Activated naive CD4-positive, alpha-beta T cell treated with anti-CD3 and anti-CD28 coated beads for 36 hours (primary cell): Measurements from ENCODE around the gene PPARA. TPM values are rescaled to one million over a fixed set of nuclear protein-coding genes. Genes with fewer than 3 reads are reported as not detected.

Experiments used
- CTCF ChIA-PET: fragments of 350-600 bp; sonication (Branson Sonifier 250); formaldehyde crosslinking; loops from one replicate; lab custom pipeline; 2021; ENCODE audit warnings: antibody characterized with exemption; lab: Charles Lee
- DNase-seq: peaks from one replicate; pipeline ENCODE4 v3.0.0-alpha.2; 2020
- H3K27ac Mint-ChIP-seq: one replicate; pipeline ENCODE4 v1.8.0; 2021; ENCODE audit warnings: mild to moderate bottlenecking, mixed read lengths
- H3K27me3 Mint-ChIP-seq: one replicate; pipeline ENCODE4 v1.8.0; 2021; ENCODE audit warnings: low read depth, mixed read lengths
- H3K36me3 Mint-ChIP-seq: one replicate; pipeline ENCODE4 v1.8.0; 2021; ENCODE audit warnings: low read depth, mixed read lengths
- H3K4me1 Mint-ChIP-seq: one replicate; pipeline ENCODE4 v1.8.0; 2021; ENCODE audit warnings: low read depth, mixed read lengths
- H3K4me3 Mint-ChIP-seq: one replicate; pipeline ENCODE4 v1.8.0; 2021; ENCODE audit warnings: mild to moderate bottlenecking, moderate library complexity, mixed read lengths
- H3K9me3 Mint-ChIP-seq: one replicate; pipeline ENCODE4 v1.8.0; 2021; ENCODE audit warnings: mixed read lengths
- intact Hi-C: fragments of 100-400 bp; cut with micrococcal nuclease; formaldehyde crosslinking; loops from one replicate; pipeline ENCODE4 v1.15.1; 2023
- total RNA-seq, 2 experiments: library from RNA; stranded (reverse); gene quantifications; one replicate each; pipeline ENCODE4 v1.2.3, GENCODE V29; 2021

Gene PPARA
- total RNA-seq, 2 experiments from 2014 or later = 4.9 to 6.5 TPM

GRCh38 chr22:46108564-46109473 lies 41.5 kb upstream of the PPARA start:
- intact Hi-C loops = no loop called here
- Mint-ChIP-seq H3K36me3 (no peaks in the 10 kb centered on the region), H3K4me3 (no peak overlapping the region), H3K4me1 (no peaks in the 10 kb centered on the region), H3K9me3 (no peaks in the 10 kb centered on the region), H3K27me3 (no peaks in the 10 kb centered on the region), H3K27ac (peak overlapping the region; percentile 56)
- no peak for DNase-seq
- CTCF ChIA-PET = no interaction called here

DNA sequence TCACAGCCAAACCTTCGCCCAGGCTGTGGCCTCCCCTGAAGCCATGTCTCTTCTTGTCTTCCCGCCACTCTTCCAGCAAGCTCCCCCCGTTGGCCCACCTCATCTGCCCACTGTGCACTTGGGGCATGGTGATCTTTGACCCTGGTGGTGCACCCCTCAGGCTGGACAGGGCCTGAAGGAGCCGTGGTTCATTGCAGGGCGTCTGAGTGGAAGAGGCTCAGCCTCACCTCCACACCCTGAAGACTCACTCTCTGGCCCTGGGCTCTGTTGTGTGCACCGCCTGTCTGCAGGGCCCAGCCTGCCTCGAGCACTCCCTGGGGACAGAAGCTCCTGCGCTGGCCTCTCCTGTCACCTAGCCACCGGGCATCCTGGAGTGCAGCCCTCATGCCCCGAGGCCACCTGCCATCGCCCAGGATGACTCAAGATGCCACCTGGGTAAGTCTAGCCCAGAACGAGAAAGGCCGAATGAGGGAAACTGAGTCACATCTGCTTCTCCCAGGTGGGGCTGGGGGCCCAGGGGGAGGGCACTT lies 40.8 kb upstream of the PPARA start:
- H3K9me3 Mint-ChIP-seq = no peaks in the 10 kb centered on the region
- H3K27me3 Mint-ChIP-seq = no peaks in the 10 kb centered on the region
- DNase-seq = no peak
- intact Hi-C loops = no loop called here
- no peaks in the 10 kb centered on the region for H3K36me3 Mint-ChIP-seq
- no peaks in the 10 kb centered on the region for H3K4me1 Mint-ChIP-seq
- H3K27ac Mint-ChIP-seq = no peak overlapping the region
- CTCF ChIA-PET = interaction anchor here (1.4 kb wide), 1 partner anchor 96 kb away, joined by 5 read pairs; no protein-coding TSS in a partner anchor
- H3K4me3 Mint-ChIP-seq = no peak overlapping the region

GRCh38 chr22:46110215-46110614 lies 40.1 kb upstream of the PPARA start:
- H3K9me3 Mint-ChIP-seq = no peaks in the 10 kb centered on the region
- no peaks in the 10 kb centered on the region for H3K27me3 Mint-ChIP-seq
- peak; percentile 19 for DNase-seq
- no peaks in the 10 kb centered on the region for H3K36me3 Mint-ChIP-seq
- intact Hi-C loops = no loop called here
- no peak overlapping the region for H3K4me3 Mint-ChIP-seq
- CTCF ChIA-PET = interaction anchor here (1.4 kb wide), 1 partner anchor 97 kb away, joined by 5 read pairs; no protein-coding TSS in a partner anchor
- H3K4me1 Mint-ChIP-seq = no peaks in the 10 kb centered on the region
- H3K27ac Mint-ChIP-seq = no peak overlapping the region

DNA sequence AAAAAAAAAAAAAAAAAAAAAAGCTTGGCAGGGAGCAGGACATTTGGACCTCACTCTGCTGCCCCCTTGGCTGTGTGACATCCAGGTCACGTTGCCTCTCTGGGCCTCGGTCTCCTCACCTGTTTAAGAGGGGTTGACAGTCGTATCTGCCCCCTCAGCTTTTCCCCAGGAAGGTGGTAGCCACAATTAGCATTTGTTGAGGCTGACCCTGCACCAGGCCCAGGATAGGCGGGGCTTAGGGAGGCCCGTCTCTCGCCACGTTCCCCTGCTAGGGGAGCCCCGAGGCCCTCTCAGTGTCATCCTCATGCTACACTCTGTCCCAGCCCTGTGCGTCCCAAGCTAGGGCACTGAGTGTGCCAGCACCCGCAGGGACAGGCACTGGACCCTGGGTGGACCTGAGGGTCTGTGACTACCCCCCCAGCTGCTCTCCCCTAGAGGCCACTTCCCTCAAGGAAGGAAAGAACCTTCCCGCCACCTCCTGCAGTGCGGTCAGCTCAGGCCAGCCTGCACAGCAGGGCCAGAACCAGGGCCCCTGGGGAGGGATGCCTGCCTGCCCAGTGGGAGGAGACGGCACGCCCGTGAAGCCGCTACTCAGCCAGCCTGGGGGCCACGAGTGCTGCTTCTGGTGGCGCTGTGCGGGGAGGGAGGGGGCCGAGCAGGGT lies 38.5 kb upstream of the PPARA start:
- CTCF ChIA-PET = interaction anchor here (0.6 to 1.7 kb wide), 2 partner anchors 96 to 106 kb away, joined by 3 to 8 read pairs; no protein-coding TSS in a partner anchor
- intact Hi-C loops = no loop called here
- Mint-ChIP-seq H3K36me3 (no peaks in the 10 kb centered on the region), H3K4me3 (no peak overlapping the region), H3K4me1 (no peaks in the 10 kb centered on the region), H3K27ac (no peak overlapping the region), H3K9me3 (no peaks in the 10 kb centered on the region), H3K27me3 (no peaks in the 10 kb centered on the region)
- no peak for DNase-seq

DNA sequence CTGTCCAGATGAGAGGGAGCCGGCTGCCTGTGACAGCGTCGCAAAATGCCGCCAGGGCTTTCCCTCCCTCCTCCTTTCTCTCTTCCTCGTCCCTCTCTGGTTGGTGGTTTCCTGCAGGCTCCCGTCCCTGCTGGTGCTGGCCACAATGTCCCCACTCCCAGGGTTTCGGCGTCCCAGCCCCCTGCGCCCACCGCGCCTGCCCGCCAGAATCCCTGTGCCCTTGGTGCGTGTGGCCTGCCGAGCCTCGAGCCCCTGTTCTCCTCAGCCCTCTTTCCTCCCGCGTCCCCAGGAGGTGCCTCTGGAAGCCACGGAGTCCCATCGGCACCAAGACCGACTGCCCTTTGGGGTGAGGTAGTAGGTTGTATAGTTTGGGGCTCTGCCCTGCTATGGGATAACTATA lies 37.9 kb upstream of the PPARA start:
- Mint-ChIP-seq H3K4me3 (no peak overlapping the region), H3K36me3 (no peaks in the 10 kb centered on the region), H3K9me3 (no peaks in the 10 kb centered on the region), H3K27ac (no peak overlapping the region), H3K4me1 (no peaks in the 10 kb centered on the region), H3K27me3 (no peaks in the 10 kb centered on the region)
- no peak for DNase-seq
- CTCF ChIA-PET = interaction anchor here (11.6 kb wide), 1 partner anchor 103 kb away, joined by 209 read pairs; no protein-coding TSS in a partner anchor
- intact Hi-C loops = no loop called here

GRCh38 chr22:46113110-46113909 lies 37.0 kb upstream of the PPARA start:
- CTCF ChIA-PET = interaction anchor here (0.7 to 11.6 kb wide), 5 partner anchors 22 to 119 kb away, joined by 3 to 209 read pairs (median 3); no protein-coding TSS in a partner anchor
- no peak for DNase-seq
- H3K4me3 Mint-ChIP-seq = no peak overlapping the region
- no peaks in the 10 kb centered on the region for H3K4me1 Mint-ChIP-seq
- H3K9me3 Mint-ChIP-seq = no peaks in the 10 kb centered on the region
- H3K36me3 Mint-ChIP-seq = no peaks in the 10 kb centered on the region
- intact Hi-C loops = no loop called here
- no peaks in the 10 kb centered on the region for H3K27me3 Mint-ChIP-seq
- H3K27ac Mint-ChIP-seq = no peak overlapping the region

- no peak overlapping the region for H3K27ac Mint-ChIP-seq
- CTCF ChIA-PET = interaction anchor here (0.7 to 11.6 kb wide), 5 partner anchors 21 to 120 kb away, joined by 3 to 209 read pairs (median 3); no protein-coding TSS in a partner anchor
- no peaks in the 10 kb centered on the region for H3K4me1 Mint-ChIP-seq
- no peaks in the 10 kb centered on the region for H3K27me3 Mint-ChIP-seq
- no peak for DNase-seq
- no peaks in the 10 kb centered on the region for H3K9me3 Mint-ChIP-seq
- intact Hi-C loops = no loop called here
- H3K4me3 Mint-ChIP-seq = no peak overlapping the region
- H3K36me3 Mint-ChIP-seq = no peaks in the 10 kb centered on the region
These were observed 36.3 kb upstream of the PPARA start for GRCh38 chr22:46113910-46114517.

DNA sequence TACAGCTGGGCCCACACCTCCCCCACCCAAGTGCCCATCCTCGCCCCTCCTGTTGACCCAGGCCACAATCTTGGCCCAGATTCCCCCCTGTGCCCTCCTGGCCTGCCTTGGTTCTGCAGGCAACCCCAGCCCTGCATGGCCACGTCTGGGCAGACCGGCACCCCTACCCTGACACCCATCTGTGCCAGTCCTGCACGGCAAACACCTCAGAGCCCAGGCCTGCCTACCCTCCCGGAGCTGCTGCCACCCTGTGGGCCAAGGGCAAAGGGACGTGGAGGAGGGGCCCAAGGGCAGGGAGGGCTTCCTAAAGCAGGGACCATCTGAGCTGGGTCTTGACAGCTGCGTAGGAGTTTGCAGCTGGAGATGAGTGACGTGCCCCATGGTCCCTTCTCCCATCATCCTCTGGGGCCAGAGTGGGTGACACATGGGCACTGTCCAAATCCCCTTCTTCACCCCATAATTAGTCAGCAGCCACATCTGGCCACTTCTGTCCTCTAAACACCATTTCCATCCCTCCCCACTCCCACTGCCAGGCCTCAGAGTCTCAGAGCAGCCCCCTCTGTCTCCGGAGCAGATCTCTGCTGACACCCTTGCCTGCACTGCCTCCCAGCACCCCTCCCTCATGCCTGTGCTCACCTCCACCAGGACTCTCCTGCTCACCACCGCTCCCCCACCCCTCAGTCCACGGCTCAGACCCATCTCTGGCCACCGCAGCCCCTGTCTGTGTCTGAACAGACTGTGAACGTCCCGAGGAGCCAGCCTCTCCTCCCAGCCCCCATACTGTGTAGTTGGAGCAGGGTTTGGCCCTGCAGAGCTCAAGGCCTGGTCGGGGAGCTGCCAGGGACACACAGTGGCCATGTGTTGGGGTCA lies 35.6 kb upstream of the PPARA start:
- intact Hi-C loops = no loop called here
- Mint-ChIP-seq H3K4me3 (no peak overlapping the region), H3K27ac (no peak overlapping the region)

DNA sequence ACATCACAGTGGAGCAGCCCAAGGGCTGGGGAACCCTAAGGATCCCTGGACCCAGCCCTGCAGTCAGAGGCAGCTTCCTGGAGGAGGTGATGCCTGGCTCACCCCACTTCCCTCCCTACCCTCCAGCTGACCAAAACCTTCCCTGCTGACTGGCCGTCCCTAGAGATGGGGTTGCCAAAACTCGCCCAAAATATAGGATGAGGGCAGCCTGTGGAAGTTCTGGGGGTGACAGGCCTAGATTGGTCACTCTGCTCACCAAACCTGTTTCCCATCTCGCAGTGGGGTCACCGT lies 35.0 kb upstream of the PPARA start:
- no peak overlapping the region for H3K27ac Mint-ChIP-seq
- intact Hi-C loops = no loop called here
- no peak for DNase-seq
- no peaks in the 10 kb centered on the region for H3K4me1 Mint-ChIP-seq
- no peaks in the 10 kb centered on the region for H3K9me3 Mint-ChIP-seq
- H3K27me3 Mint-ChIP-seq = no peaks in the 10 kb centered on the region
- H3K4me3 Mint-ChIP-seq = no peak overlapping the region
- CTCF ChIA-PET = interaction anchor here (0.8 to 11.6 kb wide), 4 partner anchors 23 to 121 kb away, joined by 4 to 209 read pairs (median 6); no protein-coding TSS in a partner anchor
- H3K36me3 Mint-ChIP-seq = no peaks in the 10 kb centered on the region

More for the DNA sequence above, 35.6 kb upstream of the PPARA start:
- CTCF ChIA-PET = interaction anchor here (0.8 to 11.6 kb wide), 6 partner anchors 20 to 120 kb away, joined by 3 to 209 read pairs (median 4); no protein-coding TSS in a partner anchor
- peak; percentile 10 for DNase-seq
- no peaks in the 10 kb centered on the region for H3K9me3 Mint-ChIP-seq
- H3K36me3 Mint-ChIP-seq = no peaks in the 10 kb centered on the region
- H3K4me1 Mint-ChIP-seq = no peaks in the 10 kb centered on the region
- no peaks in the 10 kb centered on the region for H3K27me3 Mint-ChIP-seq

DNA sequence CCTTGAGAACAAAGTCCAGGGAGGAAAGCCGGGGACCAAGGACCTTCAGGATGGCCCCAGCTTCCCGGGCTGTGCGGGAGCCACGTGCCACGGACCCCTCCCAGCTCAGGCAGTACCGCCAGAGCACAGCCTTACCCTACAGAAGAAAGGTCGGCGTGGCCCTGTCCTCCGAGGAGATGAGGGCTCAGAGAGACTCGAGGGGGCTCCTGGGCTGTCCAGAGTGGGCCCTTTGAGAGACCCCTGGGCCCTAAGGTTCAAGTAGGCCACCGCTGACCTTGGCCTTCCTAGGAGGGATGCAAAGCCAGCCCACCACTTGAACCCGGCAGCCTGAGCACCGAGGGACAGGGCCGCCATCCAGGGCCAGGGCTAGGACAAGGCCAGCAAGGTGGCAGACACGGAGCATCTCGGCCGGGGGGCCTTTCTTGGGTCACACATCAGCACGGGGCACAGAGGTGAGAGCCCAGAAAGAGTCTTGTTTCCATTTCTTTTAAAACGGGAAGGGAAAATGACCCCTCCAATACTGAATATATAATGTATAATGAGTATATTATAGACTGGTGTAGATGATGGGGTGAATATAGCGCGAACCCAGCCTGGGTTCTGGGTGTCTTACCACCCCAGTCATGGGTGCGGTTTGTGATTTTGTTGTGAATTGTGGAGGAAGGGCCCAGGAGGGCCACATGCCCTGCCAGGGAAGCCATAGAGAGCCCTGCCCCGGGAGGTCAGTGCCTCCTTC lies 34.4 kb upstream of the PPARA start:
- DNase-seq = no peak
- Mint-ChIP-seq H3K4me1 (no peaks in the 10 kb centered on the region), H3K27me3 (no peaks in the 10 kb centered on the region), H3K36me3 (no peaks in the 10 kb centered on the region), H3K4me3 (no peak overlapping the region), H3K9me3 (no peaks in the 10 kb centered on the region), H3K27ac (no peak overlapping the region)
- CTCF ChIA-PET = interaction anchor here (0.6 to 11.6 kb wide), 9 partner anchors 23 to 214 kb away, joined by 3 to 209 read pairs (median 4); no protein-coding TSS in a partner anchor
- intact Hi-C loops = loop anchor here (1.0 kb wide), 3 partner anchors 103 to 122 kb away; no protein-coding TSS in a partner anchor
